GM23338 (cell line): ENCODE results near the gene VTCN1.

Source experiments
- CREB1 ChIP-seq: fragments of 250-450 bp; sonication (Bioruptor Pico); IDR thresholded peaks from 2 replicates; pipeline ENCODE4 v1.5.0; 2020; ENCODE audit warnings: low read depth, mild to moderate bottlenecking, moderate library complexity
- EZH2 ChIP-seq: fragments of 200-600 bp; sonication (generic); IDR thresholded peaks from one replicate; pipeline ENCODE4 v1.8.0; 2017; ENCODE audit warnings: antibody characterized with exemption, mild to moderate bottlenecking, low read depth; ENCODE audit not compliant: unreplicated experiment
- EZH2phosphoT487 ChIP-seq: fragments of 200-600 bp; sonication (generic); IDR thresholded peaks from one replicate; pipeline ENCODE4 v1.8.1; 2018; ENCODE audit warnings: antibody characterized with exemption; ENCODE audit not compliant: unreplicated experiment
- JUNB ChIP-seq: IDR thresholded peaks from one replicate; pipeline ENCODE4 v1.6.1; 2016; ENCODE audit warnings: antibody characterized with exemption; ENCODE audit not compliant: unreplicated experiment
- NANOG ChIP-seq: IDR thresholded peaks from 2 replicates; pipeline ENCODE4 v1.6.1; 2016; ENCODE audit warnings: antibody characterized with exemption, borderline replicate concordance
- POLR2AphosphoS5 ChIP-seq: IDR thresholded peaks from 2 replicates; pipeline ENCODE4 v1.6.1; 2016; ENCODE audit warnings: antibody characterized with exemption, low read depth
- STAT1 ChIP-seq: IDR thresholded peaks from one replicate; pipeline ENCODE4 v1.6.1; 2016; ENCODE audit warnings: antibody characterized with exemption; ENCODE audit not compliant: unreplicated experiment
- ZNF114 ChIP-seq: fragments of 250-450 bp; sonication (Bioruptor Pico); IDR thresholded peaks from 2 replicates; pipeline ENCODE4 v1.5.0; 2020; ENCODE audit warnings: mild to moderate bottlenecking, moderate library complexity
- ZNF331 ChIP-seq: fragments of 250-450 bp; sonication (Bioruptor Pico); IDR thresholded peaks from 2 replicates; pipeline ENCODE4 v1.5.0; 2020; ENCODE audit warnings: low read depth, mild to moderate bottlenecking, moderate library complexity
- TF ChIP-seq, protein P1 (sequence below): IDR thresholded peaks from one replicate; pipeline ENCODE4 v1.6.1; 2018; ENCODE audit warnings: antibody characterized with exemption; ENCODE audit not compliant: unreplicated experiment
- TF ChIP-seq, protein P2 (sequence below), 2 experiments: fragments of 200-600 bp in 1 of 2; sonication (generic) in 1 of 2; conservative IDR thresholded peaks; 2 replicates each; pipeline versions ENCODE4 v1.5.1 to v1.6.1; 2016 to 2017; ENCODE audit warnings: antibody characterized with exemption in 2 of 2, low read depth in 2 of 2, mild to moderate bottlenecking in 2 of 2, moderate library complexity in 1 of 2
- TF ChIP-seq, protein P3 (sequence below): IDR thresholded peaks from 2 replicates; pipeline ENCODE4 v1.6.1; 2016; ENCODE audit warnings: antibody characterized with exemption
- TF ChIP-seq, protein P4 (sequence below): fragments of 250-450 bp; sonication (Bioruptor Pico); IDR thresholded peaks from 2 replicates; pipeline ENCODE4 v1.5.0; 2020; ENCODE audit warnings: mild to moderate bottlenecking, moderate library complexity

DNA sequence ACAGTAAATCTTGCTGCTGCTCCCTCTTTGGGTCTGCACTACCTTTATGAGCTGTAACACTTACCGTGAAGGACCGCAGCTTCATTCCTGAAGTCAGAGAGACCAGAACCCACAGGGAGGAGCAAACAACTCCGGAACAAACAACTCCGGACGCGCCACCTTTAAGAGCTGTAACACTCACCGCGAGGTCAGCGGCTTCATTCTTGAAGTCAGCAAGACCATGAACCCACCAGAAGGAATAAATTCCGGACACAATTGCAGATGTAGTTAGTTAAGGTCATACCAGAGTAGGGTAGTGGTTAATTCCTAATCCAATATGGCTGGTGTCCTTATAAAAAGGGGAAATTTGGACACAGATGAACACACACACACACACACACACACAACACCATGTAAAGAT lies 37.7 kb downstream of the VTCN1 start:
- TF ChIP-seq POLR2AphosphoS5 (no peak), EZH2 (no peak), EZH2phosphoT487 (no peak), ZNF331 (no peak), CREB1 (CRISPR knock-in tag) (no peak), ZNF114 (CRISPR knock-in tag) (no peak), JUNB (no peak), STAT1 (no peak), NANOG (no peak)
- TF ChIP-seq, protein P1, sequence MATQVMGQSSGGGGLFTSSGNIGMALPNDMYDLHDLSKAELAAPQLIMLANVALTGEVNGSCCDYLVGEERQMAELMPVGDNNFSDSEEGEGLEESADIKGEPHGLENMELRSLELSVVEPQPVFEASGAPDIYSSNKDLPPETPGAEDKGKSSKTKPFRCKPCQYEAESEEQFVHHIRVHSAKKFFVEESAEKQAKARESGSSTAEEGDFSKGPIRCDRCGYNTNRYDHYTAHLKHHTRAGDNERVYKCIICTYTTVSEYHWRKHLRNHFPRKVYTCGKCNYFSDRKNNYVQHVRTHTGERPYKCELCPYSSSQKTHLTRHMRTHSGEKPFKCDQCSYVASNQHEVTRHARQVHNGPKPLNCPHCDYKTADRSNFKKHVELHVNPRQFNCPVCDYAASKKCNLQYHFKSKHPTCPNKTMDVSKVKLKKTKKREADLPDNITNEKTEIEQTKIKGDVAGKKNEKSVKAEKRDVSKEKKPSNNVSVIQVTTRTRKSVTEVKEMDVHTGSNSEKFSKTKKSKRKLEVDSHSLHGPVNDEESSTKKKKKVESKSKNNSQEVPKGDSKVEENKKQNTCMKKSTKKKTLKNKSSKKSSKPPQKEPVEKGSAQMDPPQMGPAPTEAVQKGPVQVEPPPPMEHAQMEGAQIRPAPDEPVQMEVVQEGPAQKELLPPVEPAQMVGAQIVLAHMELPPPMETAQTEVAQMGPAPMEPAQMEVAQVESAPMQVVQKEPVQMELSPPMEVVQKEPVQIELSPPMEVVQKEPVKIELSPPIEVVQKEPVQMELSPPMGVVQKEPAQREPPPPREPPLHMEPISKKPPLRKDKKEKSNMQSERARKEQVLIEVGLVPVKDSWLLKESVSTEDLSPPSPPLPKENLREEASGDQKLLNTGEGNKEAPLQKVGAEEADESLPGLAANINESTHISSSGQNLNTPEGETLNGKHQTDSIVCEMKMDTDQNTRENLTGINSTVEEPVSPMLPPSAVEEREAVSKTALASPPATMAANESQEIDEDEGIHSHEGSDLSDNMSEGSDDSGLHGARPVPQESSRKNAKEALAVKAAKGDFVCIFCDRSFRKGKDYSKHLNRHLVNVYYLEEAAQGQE = no peak
- TF ChIP-seq, protein P2, sequence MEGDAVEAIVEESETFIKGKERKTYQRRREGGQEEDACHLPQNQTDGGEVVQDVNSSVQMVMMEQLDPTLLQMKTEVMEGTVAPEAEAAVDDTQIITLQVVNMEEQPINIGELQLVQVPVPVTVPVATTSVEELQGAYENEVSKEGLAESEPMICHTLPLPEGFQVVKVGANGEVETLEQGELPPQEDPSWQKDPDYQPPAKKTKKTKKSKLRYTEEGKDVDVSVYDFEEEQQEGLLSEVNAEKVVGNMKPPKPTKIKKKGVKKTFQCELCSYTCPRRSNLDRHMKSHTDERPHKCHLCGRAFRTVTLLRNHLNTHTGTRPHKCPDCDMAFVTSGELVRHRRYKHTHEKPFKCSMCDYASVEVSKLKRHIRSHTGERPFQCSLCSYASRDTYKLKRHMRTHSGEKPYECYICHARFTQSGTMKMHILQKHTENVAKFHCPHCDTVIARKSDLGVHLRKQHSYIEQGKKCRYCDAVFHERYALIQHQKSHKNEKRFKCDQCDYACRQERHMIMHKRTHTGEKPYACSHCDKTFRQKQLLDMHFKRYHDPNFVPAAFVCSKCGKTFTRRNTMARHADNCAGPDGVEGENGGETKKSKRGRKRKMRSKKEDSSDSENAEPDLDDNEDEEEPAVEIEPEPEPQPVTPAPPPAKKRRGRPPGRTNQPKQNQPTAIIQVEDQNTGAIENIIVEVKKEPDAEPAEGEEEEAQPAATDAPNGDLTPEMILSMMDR (conservative IDR thresholded peaks at IDR 0.05; ENCODE audit: low read depth in 2 of 2) = no peak
- TF ChIP-seq, protein P3, sequence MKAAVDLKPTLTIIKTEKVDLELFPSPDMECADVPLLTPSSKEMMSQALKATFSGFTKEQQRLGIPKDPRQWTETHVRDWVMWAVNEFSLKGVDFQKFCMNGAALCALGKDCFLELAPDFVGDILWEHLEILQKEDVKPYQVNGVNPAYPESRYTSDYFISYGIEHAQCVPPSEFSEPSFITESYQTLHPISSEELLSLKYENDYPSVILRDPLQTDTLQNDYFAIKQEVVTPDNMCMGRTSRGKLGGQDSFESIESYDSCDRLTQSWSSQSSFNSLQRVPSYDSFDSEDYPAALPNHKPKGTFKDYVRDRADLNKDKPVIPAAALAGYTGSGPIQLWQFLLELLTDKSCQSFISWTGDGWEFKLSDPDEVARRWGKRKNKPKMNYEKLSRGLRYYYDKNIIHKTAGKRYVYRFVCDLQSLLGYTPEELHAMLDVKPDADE = no peak
- TF ChIP-seq, protein P4, sequence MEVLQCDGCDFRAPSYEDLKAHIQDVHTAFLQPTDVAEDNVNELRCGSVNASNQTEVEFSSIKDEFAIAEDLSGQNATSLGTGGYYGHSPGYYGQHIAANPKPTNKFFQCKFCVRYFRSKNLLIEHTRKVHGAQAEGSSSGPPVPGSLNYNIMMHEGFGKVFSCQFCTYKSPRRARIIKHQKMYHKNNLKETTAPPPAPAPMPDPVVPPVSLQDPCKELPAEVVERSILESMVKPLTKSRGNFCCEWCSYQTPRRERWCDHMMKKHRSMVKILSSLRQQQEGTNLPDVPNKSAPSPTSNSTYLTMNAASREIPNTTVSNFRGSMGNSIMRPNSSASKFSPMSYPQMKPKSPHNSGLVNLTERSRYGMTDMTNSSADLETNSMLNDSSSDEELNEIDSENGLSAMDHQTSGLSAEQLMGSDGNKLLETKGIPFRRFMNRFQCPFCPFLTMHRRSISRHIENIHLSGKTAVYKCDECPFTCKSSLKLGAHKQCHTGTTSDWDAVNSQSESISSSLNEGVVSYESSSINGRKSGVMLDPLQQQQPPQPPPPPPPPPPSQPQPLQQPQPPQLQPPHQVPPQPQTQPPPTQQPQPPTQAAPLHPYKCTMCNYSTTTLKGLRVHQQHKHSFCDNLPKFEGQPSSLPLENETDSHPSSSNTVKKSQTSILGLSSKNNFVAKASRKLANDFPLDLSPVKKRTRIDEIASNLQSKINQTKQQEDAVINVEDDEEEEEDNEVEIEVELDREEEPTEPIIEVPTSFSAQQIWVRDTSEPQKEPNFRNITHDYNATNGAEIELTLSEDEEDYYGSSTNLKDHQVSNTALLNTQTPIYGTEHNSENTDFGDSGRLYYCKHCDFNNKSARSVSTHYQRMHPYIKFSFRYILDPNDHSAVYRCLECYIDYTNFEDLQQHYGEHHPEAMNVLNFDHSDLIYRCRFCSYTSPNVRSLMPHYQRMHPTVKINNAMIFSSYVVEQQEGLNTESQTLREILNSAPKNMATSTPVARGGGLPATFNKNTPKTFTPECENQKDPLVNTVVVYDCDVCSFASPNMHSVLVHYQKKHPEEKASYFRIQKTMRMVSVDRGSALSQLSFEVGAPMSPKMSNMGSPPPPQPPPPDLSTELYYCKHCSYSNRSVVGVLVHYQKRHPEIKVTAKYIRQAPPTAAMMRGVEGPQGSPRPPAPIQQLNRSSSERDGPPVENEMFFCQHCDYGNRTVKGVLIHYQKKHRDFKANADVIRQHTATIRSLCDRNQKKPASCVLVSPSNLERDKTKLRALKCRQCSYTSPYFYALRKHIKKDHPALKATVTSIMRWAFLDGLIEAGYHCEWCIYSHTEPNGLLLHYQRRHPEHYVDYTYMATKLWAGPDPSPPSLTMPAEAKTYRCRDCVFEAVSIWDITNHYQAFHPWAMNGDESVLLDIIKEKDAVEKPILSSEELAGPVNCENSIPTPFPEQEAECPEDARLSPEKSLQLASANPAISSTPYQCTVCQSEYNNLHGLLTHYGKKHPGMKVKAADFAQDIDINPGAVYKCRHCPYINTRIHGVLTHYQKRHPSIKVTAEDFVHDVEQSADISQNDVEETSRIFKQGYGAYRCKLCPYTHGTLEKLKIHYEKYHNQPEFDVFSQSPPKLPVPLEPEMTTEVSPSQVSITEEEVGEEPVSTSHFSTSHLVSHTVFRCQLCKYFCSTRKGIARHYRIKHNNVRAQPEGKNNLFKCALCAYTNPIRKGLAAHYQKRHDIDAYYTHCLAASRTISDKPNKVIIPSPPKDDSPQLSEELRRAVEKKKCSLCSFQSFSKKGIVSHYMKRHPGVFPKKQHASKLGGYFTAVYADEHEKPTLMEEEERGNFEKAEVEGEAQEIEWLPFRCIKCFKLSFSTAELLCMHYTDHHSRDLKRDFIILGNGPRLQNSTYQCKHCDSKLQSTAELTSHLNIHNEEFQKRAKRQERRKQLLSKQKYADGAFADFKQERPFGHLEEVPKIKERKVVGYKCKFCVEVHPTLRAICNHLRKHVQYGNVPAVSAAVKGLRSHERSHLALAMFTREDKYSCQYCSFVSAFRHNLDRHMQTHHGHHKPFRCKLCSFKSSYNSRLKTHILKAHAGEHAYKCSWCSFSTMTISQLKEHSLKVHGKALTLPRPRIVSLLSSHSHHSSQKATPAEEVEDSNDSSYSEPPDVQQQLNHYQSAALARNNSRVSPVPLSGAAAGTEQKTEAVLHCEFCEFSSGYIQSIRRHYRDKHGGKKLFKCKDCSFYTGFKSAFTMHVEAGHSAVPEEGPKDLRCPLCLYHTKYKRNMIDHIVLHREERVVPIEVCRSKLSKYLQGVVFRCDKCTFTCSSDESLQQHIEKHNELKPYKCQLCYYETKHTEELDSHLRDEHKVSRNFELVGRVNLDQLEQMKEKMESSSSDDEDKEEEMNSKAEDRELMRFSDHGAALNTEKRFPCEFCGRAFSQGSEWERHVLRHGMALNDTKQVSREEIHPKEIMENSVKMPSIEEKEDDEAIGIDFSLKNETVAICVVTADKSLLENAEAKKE (CRISPR knock-in tag) = no peak
